Measurements from ENCODE around the gene KLHL35. TPM values are rescaled to one million over a fixed set of nuclear protein-coding genes. Genes with fewer than 3 reads are reported as not detected.

KLHL35 gene
- total and polyA plus RNA-seq, 8 donors = 0.89 to 2.9 (median 1.7) TPM; not detected in 2

- no peak for TF ChIP-seq POLR2A (IDR thresholded peaks at IDR 0.05)
- no peak for TF ChIP-seq EP300 (IDR thresholded peaks at IDR 0.05)
- no peak for DNase-seq
- H3K9me3 ChIP-seq = no peaks in the 10 kb centered on the region
- H3K4me1 ChIP-seq = peaks cover 8 to 65% (median 39%) of the 10 kb centered on the region in 4 donors
- intact Hi-C loops (cut with DNase I; ENCODE audit: low total_unique reads) = no loop called here
- 83 to 98% (median 91%) methylated on average over 5 to 9 of the region's 9 CpGs for WGBS, 5 donors
- no peak overlapping the region for H3K4me3 ChIP-seq
- peak overlapping the region in 2 of 5 donors; percentile 69 to 78 for H3K27ac ChIP-seq
- H3K36me3 ChIP-seq = peaks cover 4 to 18% (median 10%) of the 10 kb centered on the region in 4 donors
- H3K27me3 ChIP-seq = peaks cover 0 to 6% (median under 1%) of the 10 kb centered on the region in 3 donors
Measured at GRCh38 chr11:75423721-75424120, 9.3 kb downstream of the KLHL35 start.

DNA sequence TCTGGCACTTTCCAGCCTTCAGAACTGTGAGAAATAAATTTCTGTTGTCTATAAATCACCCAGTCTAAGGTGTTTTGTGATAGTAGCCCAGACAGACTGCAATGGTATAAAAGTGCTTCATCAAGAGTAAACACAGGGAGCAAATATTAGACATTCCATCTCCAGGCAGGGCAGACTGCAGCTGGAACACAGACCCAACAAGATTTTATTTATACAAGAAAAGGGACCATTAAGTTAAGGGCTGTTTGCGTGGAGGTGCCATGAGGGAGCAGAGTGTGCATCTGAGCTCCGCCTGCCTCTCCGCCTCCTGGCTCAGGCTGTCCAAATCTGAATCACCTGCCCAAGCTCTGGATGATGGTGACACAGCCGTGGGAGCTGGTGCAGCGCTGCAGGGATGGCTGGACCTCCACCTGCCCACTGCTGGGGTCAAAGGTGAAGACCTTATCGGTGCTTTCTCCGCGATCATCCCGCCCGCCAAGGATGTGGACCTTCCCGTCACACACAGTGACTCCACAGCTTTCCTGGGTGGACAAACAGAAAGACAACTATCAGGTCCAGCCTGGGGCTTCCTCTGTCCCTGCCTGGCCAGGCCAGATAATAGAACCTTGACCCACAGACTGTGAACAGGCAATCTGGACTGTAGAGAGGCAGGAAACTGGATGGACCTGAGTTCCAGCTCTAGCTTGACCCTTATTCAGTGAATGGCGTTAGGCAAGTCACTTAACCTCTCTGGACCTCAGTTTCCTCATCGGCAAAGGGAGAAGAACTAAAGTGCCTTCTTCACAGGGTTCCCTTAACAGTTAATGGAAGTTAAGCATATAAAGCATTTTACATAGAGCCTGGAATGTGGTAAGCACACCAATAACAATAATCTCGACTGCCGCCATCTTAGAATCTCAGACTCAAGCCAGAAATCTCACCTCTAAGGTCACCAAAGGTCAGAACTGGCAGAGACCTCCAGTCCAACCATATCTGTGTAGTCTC lies 10.5 kb downstream of the KLHL35 start:
- H3K27ac ChIP-seq = peak overlapping the region; percentile 45 to 83 (median 78)
- intact Hi-C loops (cut with DNase I; ENCODE audit: low total_unique reads) = no loop called here

GRCh38 chr11:75421902-75422247 lies 11.1 kb downstream of the KLHL35 start:
- intact Hi-C loops (cut with DNase I; ENCODE audit: low total_unique reads) = no loop called here
- TF ChIP-seq POLR2A (IDR thresholded peaks at IDR 0.05) = no peak
- TF ChIP-seq POLR2AphosphoS5 (IDR thresholded peaks at IDR 0.05) = no peak
- TF ChIP-seq EP300 (IDR thresholded peaks at IDR 0.05) = no peak
- TF ChIP-seq, protein P1, sequence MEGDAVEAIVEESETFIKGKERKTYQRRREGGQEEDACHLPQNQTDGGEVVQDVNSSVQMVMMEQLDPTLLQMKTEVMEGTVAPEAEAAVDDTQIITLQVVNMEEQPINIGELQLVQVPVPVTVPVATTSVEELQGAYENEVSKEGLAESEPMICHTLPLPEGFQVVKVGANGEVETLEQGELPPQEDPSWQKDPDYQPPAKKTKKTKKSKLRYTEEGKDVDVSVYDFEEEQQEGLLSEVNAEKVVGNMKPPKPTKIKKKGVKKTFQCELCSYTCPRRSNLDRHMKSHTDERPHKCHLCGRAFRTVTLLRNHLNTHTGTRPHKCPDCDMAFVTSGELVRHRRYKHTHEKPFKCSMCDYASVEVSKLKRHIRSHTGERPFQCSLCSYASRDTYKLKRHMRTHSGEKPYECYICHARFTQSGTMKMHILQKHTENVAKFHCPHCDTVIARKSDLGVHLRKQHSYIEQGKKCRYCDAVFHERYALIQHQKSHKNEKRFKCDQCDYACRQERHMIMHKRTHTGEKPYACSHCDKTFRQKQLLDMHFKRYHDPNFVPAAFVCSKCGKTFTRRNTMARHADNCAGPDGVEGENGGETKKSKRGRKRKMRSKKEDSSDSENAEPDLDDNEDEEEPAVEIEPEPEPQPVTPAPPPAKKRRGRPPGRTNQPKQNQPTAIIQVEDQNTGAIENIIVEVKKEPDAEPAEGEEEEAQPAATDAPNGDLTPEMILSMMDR (IDR thresholded peaks at IDR 0.05) = no peak
- 19 to 51% (median 42%) methylated on average over 2 of the region's 2 CpGs for WGBS, 5 donors
- Histone ChIP-seq H3K36me3 (peaks cover 4 to 18% (median 10%) of the 10 kb centered on the region in 4 donors), H3K27me3 (no peaks in the 10 kb centered on the region), H3K27ac (peak overlapping the region; percentile 45 to 81 (median 69)), H3K9me3 (no peaks in the 10 kb centered on the region), H3K4me1 (peaks cover 8 to 64% (median 37%) of the 10 kb centered on the region in 4 donors), H3K4me3 (no peak overlapping the region)
- no peak for DNase-seq

More for the DNA sequence above, 10.5 kb downstream of the KLHL35 start:
- H3K27me3 ChIP-seq = no peaks in the 10 kb centered on the region
- 45 to 77% (median 51%) methylated on average over 13 to 15 of the region's 15 CpGs for WGBS, 5 donors
- TF ChIP-seq POLR2AphosphoS5 (IDR thresholded peaks at IDR 0.05) = peak in 1 of 3 donors; percentile 39
- no peak for TF ChIP-seq POLR2A (IDR thresholded peaks at IDR 0.05)
- H3K4me1 ChIP-seq = peaks cover 8 to 66% (median 37%) of the 10 kb centered on the region in 4 donors
- H3K9me3 ChIP-seq = no peaks in the 10 kb centered on the region
- no peak overlapping the region for H3K4me3 ChIP-seq
- H3K36me3 ChIP-seq = peaks cover 4 to 18% (median 10%) of the 10 kb centered on the region in 4 donors
- peak; percentile 78 to 86 for DNase-seq

GRCh38 chr11:75421035-75421602 lies 11.9 kb downstream of the KLHL35 start:
- no peak for TF ChIP-seq EP300 (IDR thresholded peaks at IDR 0.05)
- TF ChIP-seq POLR2A (IDR thresholded peaks at IDR 0.05) = no peak
- no peak for TF ChIP-seq POLR2AphosphoS5 (IDR thresholded peaks at IDR 0.05)
- TF ChIP-seq, protein P1 (IDR thresholded peaks at IDR 0.05) = no peak
- H3K9me3 ChIP-seq = no peaks in the 10 kb centered on the region
- peaks cover 6 to 19% (median 10%) of the 10 kb centered on the region in 4 donors for H3K36me3 ChIP-seq
- peaks cover 8 to 64% (median 37%) of the 10 kb centered on the region in 4 donors for H3K4me1 ChIP-seq
- peak in 1 of 2 donors; percentile 53 for DNase-seq
- H3K27ac ChIP-seq = peak overlapping the region; percentile 43 to 81 (median 69)
- no peak overlapping the region for H3K4me3 ChIP-seq
- no peaks in the 10 kb centered on the region for H3K27me3 ChIP-seq
- WGBS, 5 donors = 51 to 66% (median 60%) methylated on average over 9 to 11 of the region's 11 CpGs
- intact Hi-C loops (cut with DNase I; ENCODE audit: low total_unique reads) = no loop called here

All from stomach (tissue), 9 donors.